Breast epithelium (tissue), 4 donors: ENCODE results near the gene POU2AF3. TPM values are rescaled to one million over a fixed set of nuclear protein-coding genes. Genes with fewer than 3 reads are reported as not detected.

Source experiments
- DNase-seq, 2 donors: peaks; one replicate each; pipeline ENCODE4 v3.0.0-alpha.2; 2019; ENCODE audit warnings: low spot score in 2 of 2
- H3K27ac ChIP-seq, 2 donors: fragments of 200-600 bp; sonication (generic) in 1 of 2; one replicate each; pipeline ENCODE4 v1.5.1; 2016 to 2019; ENCODE audit warnings: mild to moderate bottlenecking in 1 of 2
- H3K27me3 ChIP-seq, 2 donors: fragments of 200-600 bp; sonication (generic) in 1 of 2; one replicate each; pipeline versions ENCODE4 v1.5.1 to v1.6.0; 2017 to 2019; ENCODE audit warnings: control low read depth in 1 of 2, mild to moderate bottlenecking in 1 of 2
- H3K36me3 ChIP-seq: fragments of 200-600 bp; one replicate; pipeline ENCODE4 v1.5.1; 2019
- H3K4me1 ChIP-seq, 2 donors: fragments of 200-600 bp; sonication (generic); one replicate each; pipeline ENCODE4 v1.5.1; 2016 to 2019; ENCODE audit warnings: control low read depth in 1 of 2
- H3K4me3 ChIP-seq, 3 donors: fragments of 200-600 bp; sonication (generic); 1 replicate in 2 of 3; 2 replicates in 1 of 3; pipeline ENCODE4 v1.5.1; 2016 to 2019; ENCODE audit warnings: mild to moderate bottlenecking in 3 of 3, moderate library complexity in 2 of 3
- H3K9me3 ChIP-seq, 2 donors: fragments of 200-600 bp; sonication (generic) in 1 of 2; one replicate each; pipeline ENCODE4 v1.5.1; 2016 to 2019; ENCODE audit warnings: control low read depth in 1 of 2
- POLR2A ChIP-seq: fragments of 450-650 bp; IDR thresholded peaks from one replicate; pipeline ENCODE4 v1.6.1; 2016; ENCODE audit warnings: antibody characterized with exemption, mild to moderate bottlenecking, moderate library complexity
- POLR2AphosphoS5 ChIP-seq, 3 donors: sonication (generic); formaldehyde crosslinking; IDR thresholded peaks; one replicate each; pipeline ENCODE4 v1.6.1; 2017; ENCODE audit warnings: antibody characterized with exemption in 3 of 3
- intact Hi-C: fragments of 100-400 bp; cut with DNase I; formaldehyde crosslinking; loops from one replicate; pipeline ENCODE4 v1.15.1; 2023; ENCODE audit warnings: low total_unique reads
- total RNA-seq, 3 donors: library from RNA; depleted of rRNA; stranded (reverse); fragments of >200 nt; gene quantifications; one replicate each; pipeline ENCODE4 v1.1.0, GENCODE V29; 2016
- TF ChIP-seq, protein P1 (sequence below), 3 donors: fragments of 450-650 bp; IDR thresholded peaks; one replicate each; pipeline ENCODE4 v1.5.1; 2016 to 2017; ENCODE audit warnings: antibody characterized with exemption in 3 of 3, mild to moderate bottlenecking in 3 of 3, moderate library complexity in 3 of 3

POU2AF3 gene
- total RNA-seq, 3 donors from 2014 or later: 1.4 to 3.6 (median 1.6) TPM

DNA sequence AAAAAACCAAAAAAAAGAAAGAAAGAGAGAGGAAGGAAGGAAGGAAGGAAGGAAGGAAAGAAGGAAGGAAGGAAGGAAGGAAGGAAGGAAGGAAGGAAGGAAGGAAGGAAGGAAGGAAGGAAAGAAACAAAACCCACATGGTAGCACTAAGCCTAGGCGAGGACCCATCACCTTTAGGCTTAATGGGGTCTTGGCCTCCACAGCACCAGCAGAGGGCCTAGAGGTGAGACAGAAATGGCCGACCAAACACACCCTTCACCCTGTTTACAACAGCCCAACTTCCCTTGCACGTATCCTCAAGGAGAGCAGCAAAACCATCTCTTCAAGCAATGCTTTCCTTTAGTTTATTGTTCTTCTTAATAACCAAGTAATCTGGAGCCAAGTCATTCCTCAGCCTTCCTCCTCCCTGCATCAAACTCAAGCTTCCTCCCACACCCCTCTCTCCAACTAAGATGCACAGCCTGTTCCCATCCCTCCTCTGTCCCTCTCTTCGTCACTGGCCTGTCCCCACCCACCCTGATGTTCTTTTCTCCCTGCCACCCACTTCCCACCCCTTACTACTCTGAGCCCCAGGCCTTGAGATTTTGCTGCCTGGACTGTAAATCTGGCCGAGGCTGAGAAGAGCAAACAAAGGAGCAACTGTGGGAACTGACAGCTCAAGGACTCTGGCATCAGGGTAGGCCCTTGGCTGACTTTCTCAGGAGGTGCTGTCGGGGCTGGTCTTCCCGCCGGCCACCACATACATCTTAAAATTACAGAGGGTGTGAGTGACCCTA is 54.8 kb downstream of the POU2AF3 start:
- Histone ChIP-seq H3K4me3 (peak overlapping the region in 1 of 3 donors; percentile 7), H3K9me3 (no peaks in the 10 kb centered on the region), H3K4me1 (no peaks in the 10 kb centered on the region), H3K36me3 (no peaks in the 10 kb centered on the region), H3K27ac (peak overlapping the region; percentile 67 to 78), H3K27me3 (no peaks in the 10 kb centered on the region)
- peak in 1 of 2 donors; percentile 76 for DNase-seq
- intact Hi-C loops: no loop called here
- no peak for TF ChIP-seq POLR2A

DNA sequence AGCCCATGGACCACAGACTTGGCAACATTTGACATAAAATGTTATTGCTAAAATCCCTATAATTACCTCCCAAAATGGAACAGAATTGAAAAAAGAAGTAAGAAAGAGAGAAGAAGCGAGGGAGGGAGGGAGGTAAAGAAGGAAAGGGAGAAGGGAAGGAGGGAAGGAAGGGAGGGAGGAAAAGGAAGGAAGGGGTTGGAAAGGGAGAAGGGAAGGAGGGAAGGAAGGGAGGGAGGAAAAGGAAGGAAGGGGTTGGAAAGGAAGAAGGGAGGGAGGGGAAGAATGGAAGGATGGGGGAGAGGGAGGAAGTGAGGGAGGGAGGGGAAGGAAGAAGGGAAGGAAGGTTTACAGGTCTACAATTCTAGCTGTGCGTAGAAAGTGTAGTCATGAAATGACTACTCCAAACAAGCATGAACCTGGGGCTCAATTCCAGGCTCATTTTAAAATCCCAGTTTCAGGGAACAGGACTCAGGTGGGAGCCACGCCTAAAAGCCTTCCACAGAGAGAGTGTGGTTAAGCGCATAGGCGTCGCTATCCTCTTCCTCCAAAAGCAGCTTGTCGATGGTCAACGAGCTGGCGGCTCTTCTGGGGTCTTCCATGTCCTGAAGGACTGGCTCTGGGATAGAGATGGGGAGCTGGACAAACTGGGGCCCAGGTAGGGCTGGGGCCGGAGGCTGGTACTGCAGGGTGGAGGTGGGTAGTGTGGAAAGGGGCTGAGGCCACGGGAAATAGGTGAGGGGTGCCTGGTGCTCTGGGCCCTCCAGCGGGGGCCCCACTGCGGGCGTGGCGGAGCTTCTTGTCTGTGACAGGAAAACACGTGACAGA is 55.6 kb downstream of the POU2AF3 start:
- Histone ChIP-seq H3K4me3 (no peak overlapping the region), H3K9me3 (no peaks in the 10 kb centered on the region), H3K4me1 (no peaks in the 10 kb centered on the region), H3K36me3 (no peaks in the 10 kb centered on the region), H3K27me3 (no peaks in the 10 kb centered on the region), H3K27ac (peak overlapping the region; percentile 41 to 67)
- intact Hi-C loops: no loop called here
- TF ChIP-seq POLR2AphosphoS5 (IDR thresholded peaks at IDR 0.05) (no peak), POLR2A (no peak)
- TF ChIP-seq, protein P1, sequence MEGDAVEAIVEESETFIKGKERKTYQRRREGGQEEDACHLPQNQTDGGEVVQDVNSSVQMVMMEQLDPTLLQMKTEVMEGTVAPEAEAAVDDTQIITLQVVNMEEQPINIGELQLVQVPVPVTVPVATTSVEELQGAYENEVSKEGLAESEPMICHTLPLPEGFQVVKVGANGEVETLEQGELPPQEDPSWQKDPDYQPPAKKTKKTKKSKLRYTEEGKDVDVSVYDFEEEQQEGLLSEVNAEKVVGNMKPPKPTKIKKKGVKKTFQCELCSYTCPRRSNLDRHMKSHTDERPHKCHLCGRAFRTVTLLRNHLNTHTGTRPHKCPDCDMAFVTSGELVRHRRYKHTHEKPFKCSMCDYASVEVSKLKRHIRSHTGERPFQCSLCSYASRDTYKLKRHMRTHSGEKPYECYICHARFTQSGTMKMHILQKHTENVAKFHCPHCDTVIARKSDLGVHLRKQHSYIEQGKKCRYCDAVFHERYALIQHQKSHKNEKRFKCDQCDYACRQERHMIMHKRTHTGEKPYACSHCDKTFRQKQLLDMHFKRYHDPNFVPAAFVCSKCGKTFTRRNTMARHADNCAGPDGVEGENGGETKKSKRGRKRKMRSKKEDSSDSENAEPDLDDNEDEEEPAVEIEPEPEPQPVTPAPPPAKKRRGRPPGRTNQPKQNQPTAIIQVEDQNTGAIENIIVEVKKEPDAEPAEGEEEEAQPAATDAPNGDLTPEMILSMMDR (IDR thresholded peaks at IDR 0.05): no peak
- DNase-seq: no peak

DNA sequence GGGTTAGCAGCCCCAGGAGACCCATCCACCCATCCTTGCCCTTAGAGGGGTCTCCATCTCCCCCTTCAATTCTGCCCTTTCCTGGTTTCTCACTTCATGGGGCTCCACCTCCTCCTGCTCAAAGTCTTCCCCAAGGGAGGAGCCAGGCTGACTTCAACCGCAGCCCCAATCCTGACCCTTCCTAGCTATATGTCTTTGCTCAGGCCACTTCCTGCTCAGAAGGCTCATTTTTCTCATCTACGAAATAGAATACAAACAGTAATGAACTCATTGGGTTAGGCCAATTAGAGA is 56.2 kb downstream of the POU2AF3 start:
- no peaks in the 10 kb centered on the region for H3K36me3 ChIP-seq
- H3K27me3 ChIP-seq: no peaks in the 10 kb centered on the region
- H3K4me1 ChIP-seq: no peaks in the 10 kb centered on the region
- H3K27ac ChIP-seq: peak overlapping the region in 1 of 2 donors; percentile 67
- no peaks in the 10 kb centered on the region for H3K9me3 ChIP-seq
- TF ChIP-seq POLR2A (no peak), POLR2AphosphoS5 (IDR thresholded peaks at IDR 0.05) (no peak)
- TF ChIP-seq, protein P1 (IDR thresholded peaks at IDR 0.05): no peak
- DNase-seq: no peak
- no peak overlapping the region for H3K4me3 ChIP-seq
- intact Hi-C loops: no loop called here

DNA sequence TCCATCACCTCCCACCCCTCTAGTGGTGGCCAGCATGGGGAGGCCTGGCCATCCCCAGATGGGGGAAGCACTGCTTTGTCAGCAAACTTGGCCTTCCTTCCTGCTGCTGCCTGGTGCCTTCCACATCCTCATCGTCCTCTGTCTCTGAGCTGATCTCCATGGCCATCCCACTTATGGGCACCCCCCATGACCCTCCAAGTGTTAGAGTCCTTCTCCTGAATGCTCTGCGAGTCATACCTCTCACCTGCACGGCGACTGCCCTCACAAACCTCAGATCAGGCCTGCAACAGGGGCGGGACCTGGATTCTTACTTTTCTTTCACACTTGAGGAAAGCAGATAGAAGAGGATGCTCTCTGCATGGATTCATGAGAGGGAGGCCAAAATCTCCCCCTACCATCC is 56.8 kb downstream of the POU2AF3 start:
- H3K4me3 ChIP-seq: no peak overlapping the region
- H3K36me3 ChIP-seq: no peaks in the 10 kb centered on the region
- H3K27me3 ChIP-seq: no peaks in the 10 kb centered on the region
- DNase-seq: no peak
- intact Hi-C loops: no loop called here
- TF ChIP-seq POLR2AphosphoS5 (IDR thresholded peaks at IDR 0.05) (no peak), POLR2A (no peak)
- TF ChIP-seq, protein P1 (IDR thresholded peaks at IDR 0.05): no peak
- H3K9me3 ChIP-seq: no peaks in the 10 kb centered on the region
- H3K4me1 ChIP-seq: no peaks in the 10 kb centered on the region
- H3K27ac ChIP-seq: no peak overlapping the region

DNA sequence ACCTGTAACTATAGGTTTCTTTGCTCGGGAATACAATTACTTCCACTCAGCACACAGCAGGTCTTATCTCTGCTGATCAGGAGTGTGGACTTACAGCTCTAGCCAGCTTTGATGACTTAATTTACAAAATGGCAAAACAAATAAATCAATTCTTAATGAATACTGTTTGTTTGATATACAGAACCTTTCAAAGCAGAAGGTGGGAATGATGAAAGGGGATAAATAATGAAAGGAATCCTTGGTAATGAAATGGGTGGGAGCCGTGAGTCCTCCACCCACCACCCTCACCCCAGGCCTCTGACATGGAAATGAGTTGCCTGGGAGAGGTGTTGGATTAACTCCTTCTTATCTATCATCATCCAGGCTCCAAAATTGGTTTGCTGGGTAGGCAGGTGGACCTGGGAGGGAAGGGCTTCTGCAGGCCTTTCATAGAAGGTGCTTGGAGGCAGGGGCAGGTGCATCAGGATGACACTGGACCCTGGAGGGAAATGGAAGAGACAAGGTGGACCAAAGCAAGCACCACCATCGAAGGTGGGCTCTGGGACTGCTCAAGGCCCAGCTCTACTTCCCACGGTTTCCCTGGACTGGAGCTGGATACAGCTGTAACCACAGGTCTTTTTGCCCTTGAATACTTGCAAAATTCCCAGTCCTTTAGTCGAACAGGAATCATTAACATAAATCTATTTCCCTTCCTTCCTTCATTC is 57.8 kb downstream of the POU2AF3 start:
- H3K27me3 ChIP-seq: no peaks in the 10 kb centered on the region
- intact Hi-C loops: no loop called here
- no peak for DNase-seq
- no peaks in the 10 kb centered on the region for H3K36me3 ChIP-seq
- no peaks in the 10 kb centered on the region for H3K4me1 ChIP-seq
- H3K4me3 ChIP-seq: no peak overlapping the region
- H3K9me3 ChIP-seq: no peaks in the 10 kb centered on the region
- TF ChIP-seq POLR2A: no peak
- no peak for TF ChIP-seq POLR2AphosphoS5 (IDR thresholded peaks at IDR 0.05)
- TF ChIP-seq, protein P1 (IDR thresholded peaks at IDR 0.05): no peak
- H3K27ac ChIP-seq: no peak overlapping the region
